IMR-90 (cell line): ENCODE data around the gene CUX1. TPM values are rescaled to one million over a fixed set of nuclear protein-coding genes. Genes with fewer than 3 reads are reported as not detected.
"Not testable (repeated sequence)": the region's sequence is repeated elsewhere in the genome, so short reads cannot be mapped to it uniquely, and the experiment has no call there.

Source experiments
- ATAC-seq: fragments of 200-7000 bp; cut with Tn5 transposase; 2 replicates; pipeline ENCODE4 v1.9.1; 2020; ENCODE audit warnings: low read depth, mild to moderate bottlenecking, moderate library complexity
- BruUV-seq: library from RNA; stranded (reverse); fragments of 400-500 nt; replicated peaks from 2 replicates; lab custom pipeline; 2021; lab: Mats Ljungman, UMichigan
- CTCF ChIA-PET: fragments of 300-600 bp; formaldehyde crosslinking; extraction: SDS; loops from one replicate; lab custom pipeline; 2021; ENCODE audit warnings: antibody characterized with exemption; lab: Yijun Ruan, JAX
- POLR2A ChIA-PET: fragments of 300-600 bp; sonication (Branson Sonifier 250); formaldehyde crosslinking; loops from one replicate; lab custom pipeline; 2022; ENCODE audit warnings: antibody characterized with exemption; ENCODE audit not compliant: unreplicated experiment; lab: Charles Lee
- DNase-seq: peaks from one replicate; pipeline ENCODE4 v3.0.0; 2013
- H2AFZ ChIP-seq: replicated peaks from 2 replicates; pipeline ENCODE3; 2013; ENCODE audit warnings: low read length, mild to moderate bottlenecking; ENCODE audit not compliant: poor library complexity
- H2AK5ac ChIP-seq: 2 replicates; pipeline ENCODE4 v1.6.1; 2013; ENCODE audit warnings: low read depth, low read length, inconsistent platforms
- H2AK9ac ChIP-seq: replicated peaks from 2 replicates; pipeline ENCODE3; 2013; ENCODE audit warnings: mild to moderate bottlenecking, low read depth, low read length, moderate library complexity; ENCODE audit not compliant: poor library complexity
- H2BK120ac ChIP-seq: 2 replicates; pipeline ENCODE4 v1.6.1; 2013; ENCODE audit warnings: low read depth, low read length, inconsistent platforms
- H2BK15ac ChIP-seq: 3 replicates; pipeline ENCODE4 v1.6.1; 2013; ENCODE audit warnings: low read depth, low read length, inconsistent platforms
- H2BK20ac ChIP-seq: 2 replicates; pipeline ENCODE4 v1.6.1; 2013; ENCODE audit warnings: low read depth, mild to moderate bottlenecking, inconsistent platforms, low read length, moderate library complexity
- H2BK5ac ChIP-seq: 2 replicates; pipeline ENCODE4 v1.6.1; 2013; ENCODE audit warnings: mild to moderate bottlenecking, low read depth, low read length, inconsistent platforms; ENCODE audit not compliant: poor library complexity, severe bottlenecking
- H3K14ac ChIP-seq: replicated peaks from 2 replicates; pipeline ENCODE4 v1.6.1; 2013; ENCODE audit warnings: low read depth, low read length, inconsistent platforms
- H3K18ac ChIP-seq: 2 replicates; pipeline ENCODE4 v1.6.1; 2013; ENCODE audit warnings: low read depth, low read length, control low read depth
- H3K23ac ChIP-seq: 2 replicates; pipeline ENCODE4 v1.6.1; 2013; ENCODE audit warnings: low read depth, low read length, inconsistent platforms
- H3K27ac ChIP-seq: 2 replicates; pipeline ENCODE4 v1.5.1; 2013; ENCODE audit warnings: mild to moderate bottlenecking, control low read depth, low read length; ENCODE audit not compliant: insufficient read depth
- H3K27me3 ChIP-seq: 2 replicates; pipeline ENCODE4 v1.6.1; 2013; ENCODE audit warnings: low read length; ENCODE audit not compliant: control insufficient read depth, insufficient read depth
- H3K36me3 ChIP-seq: 2 replicates; pipeline ENCODE4 v1.6.1; 2013; ENCODE audit warnings: low read length, mixed read lengths; ENCODE audit not compliant: control insufficient read depth, insufficient read depth
- H3K4ac ChIP-seq: 2 replicates; pipeline ENCODE4 v1.6.1; 2013; ENCODE audit warnings: low read depth, low read length, inconsistent platforms
- H3K4me1 ChIP-seq: 2 replicates; pipeline ENCODE4 v1.6.1; 2013; ENCODE audit warnings: low read length, mixed read lengths; ENCODE audit not compliant: control insufficient read depth, insufficient read depth
- H3K4me2 ChIP-seq: 2 replicates; pipeline ENCODE4 v1.6.1; 2013; ENCODE audit warnings: low read depth, mild to moderate bottlenecking, control low read depth, low read length, moderate library complexity
- H3K4me3 ChIP-seq: 2 replicates; pipeline ENCODE4 v1.5.1; 2013; ENCODE audit warnings: low read depth, mild to moderate bottlenecking, control low read depth, low read length, moderate library complexity; ENCODE audit not compliant: insufficient read depth
- H3K56ac ChIP-seq: 2 replicates; pipeline ENCODE4 v1.6.1; 2013; ENCODE audit warnings: low read length, inconsistent platforms; ENCODE audit not compliant: insufficient read depth; ENCODE audit errors: extremely low read depth
- H3K79me1 ChIP-seq, 2 experiments: 2 replicates each; pipeline ENCODE4 v1.6.1; 2013; ENCODE audit warnings: low read length in 2 of 2, inconsistent platforms in 1 of 2, low read depth in 1 of 2
- H3K9ac ChIP-seq: 2 replicates; pipeline ENCODE4 v1.6.1; 2013; ENCODE audit warnings: low read depth, low read length, control low read depth
- H3K9me1 ChIP-seq: 2 replicates; pipeline ENCODE4 v1.6.1; 2013; ENCODE audit warnings: low read length, inconsistent platforms; ENCODE audit not compliant: insufficient read depth
- H3K9me3 ChIP-seq: 2 replicates; pipeline ENCODE4 v1.6.1; 2013; ENCODE audit warnings: low read length; ENCODE audit not compliant: control insufficient read depth, insufficient read depth
- H4K20me1 ChIP-seq: 2 replicates; pipeline ENCODE4 v1.6.1; 2013; ENCODE audit warnings: low read length, inconsistent platforms; ENCODE audit not compliant: insufficient read depth
- H4K5ac ChIP-seq: 2 replicates; pipeline ENCODE4 v1.6.1; 2013; ENCODE audit warnings: mild to moderate bottlenecking, low read depth, low read length, control low read depth
- H4K8ac ChIP-seq, 2 experiments: 2 replicates each; pipeline ENCODE4 v1.6.1; 2013; ENCODE audit warnings: low read depth in 2 of 2, low read length in 2 of 2, control low read depth in 1 of 2, inconsistent platforms in 1 of 2
- H4K91ac ChIP-seq: 2 replicates; pipeline ENCODE4 v1.6.1; 2013; ENCODE audit warnings: low read depth, low read length, inconsistent platforms; ENCODE audit not compliant: insufficient read depth
- WGBS, 2 experiments: methylation state at CpG; one replicate each; pipeline versions ENCODE4 v1.1.5 to v1.1.7; 2013; ENCODE audit warnings: missing lambda C conversion rate in 2 of 2; ENCODE audit not compliant: insufficient read length in 1 of 2; ENCODE audit errors: extremely low coverage in 2 of 2; 5-methylcytosine and 5-hydroxymethylcytosine counted together
- dilution Hi-C: fragments of 300-500 bp; cut with HindIII; formaldehyde crosslinking; loops from one replicate; pipeline ENCODE4 v1.14.3; 2018; ENCODE audit warnings: low sequenced_read_pairs; ENCODE audit not compliant: unreplicated experiment
- in situ Hi-C: fragments of 300-500 bp; cut with MboI; formaldehyde crosslinking; loops from 3 replicates; pipeline ENCODE4 v1.14.3; 2019; ENCODE audit warnings: low sequenced_read_pairs, inconsistent platforms, mixed read lengths
- intact Hi-C: fragments of 100-400 bp; cut with micrococcal nuclease; formaldehyde crosslinking; loops from 2 replicates; pipeline ENCODE4 v1.10.0; 2022
- polyA plus RNA-seq, 3 experiments: library from polyadenylated mRNA; depleted of rRNA; stranded (reverse); fragments of >200 nt; gene quantifications; 2 replicates each; pipeline ENCODE4 v1.2.3, GENCODE V29; 2012; ENCODE audit warnings: low replicate concordance in 1 of 3
- total RNA-seq: library from RNA; depleted of rRNA; stranded (reverse); fragments of >200 nt; gene quantifications from 2 replicates; pipeline ENCODE4 v1.2.3, GENCODE V29; 2012

Gene CUX1
- total and polyA plus RNA-seq, 2 of the 4 experiments (the other 2 are of a cell fraction) = 19.7 to 46.4 TPM

DNA sequence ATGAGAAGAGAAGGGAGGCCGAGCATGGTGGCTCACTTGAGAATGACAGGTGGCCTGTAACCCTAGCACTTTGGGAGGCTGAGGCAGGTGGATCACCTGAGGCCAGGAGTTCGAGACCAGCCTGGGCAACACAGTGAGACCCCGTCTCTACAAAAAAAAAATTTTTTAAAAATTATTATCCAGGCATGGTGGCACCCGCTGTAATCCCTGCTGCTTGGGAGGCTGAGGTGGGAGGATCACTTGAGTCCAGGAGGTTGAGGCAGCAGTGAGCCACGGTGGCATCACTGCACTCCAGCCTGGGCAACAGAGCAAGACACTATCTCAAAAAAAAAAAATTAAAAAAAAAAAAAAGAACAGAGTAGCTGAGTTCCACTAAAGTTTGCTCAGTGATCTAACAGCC is 412.7 kb downstream of the CUX1 start:
- ATAC-seq = peak; percentile 17; the same call in 1 of the 2 replicates
- H3K9me1 ChIP-seq, H3K4me3 ChIP-seq, H3K4me2 ChIP-seq, H2BK120ac ChIP-seq, H4K5ac ChIP-seq, dilution Hi-C loops, DNase-seq, H3K79me1 ChIP-seq, H2BK20ac ChIP-seq, H3K56ac ChIP-seq, H3K9ac ChIP-seq, H3K4me1 ChIP-seq, H3K4ac ChIP-seq, BruUV-seq, H4K20me1 ChIP-seq, H3K9me3 ChIP-seq, H2AFZ ChIP-seq, H4K91ac ChIP-seq, intact Hi-C loops, H2AK9ac ChIP-seq, H3K18ac ChIP-seq, H3K23ac ChIP-seq, H3K27ac ChIP-seq, H3K27me3 ChIP-seq, H2BK15ac ChIP-seq: not testable (repeated sequence)
- ChIA-PET POLR2A (interaction anchor here (0.7 kb wide), 1 partner anchor 604 kb away, joined by 5 read pairs; no protein-coding TSS in a partner anchor), CTCF (interaction anchor here (0.6 kb wide), 3 partner anchors 9 to 661 kb away, joined by 3 to 4 read pairs (median 3); no protein-coding TSS in a partner anchor)
- Histone ChIP-seq H3K36me3 (peaks cover 29% of the 10 kb centered on the region), H3K14ac (0 out of 2 replicates have a peak overlapping the region, but pooled peaks have one; percentile 64), H2AK5ac (peak overlapping the region; percentile 82; the same call in 1 of the 2 replicates), H2BK5ac (peak overlapping the region; percentile 57), H4K8ac (peak overlapping the region in 1 of 2 experiments; percentile 67; a peak in 1 of 4 replicates)
- 100% methylated on average over 1 of the region's 5 CpGs; no CpG with 5 or more reads in 1 of the 2 experiments for WGBS, 2 experiments
- in situ Hi-C loops = loop anchor here (10.0 kb wide), 3 partner anchors 415 to 625 kb away; partner anchors contain the start of gene CUX1
